ENCODE data around the gene SMNDC1.

DNA sequence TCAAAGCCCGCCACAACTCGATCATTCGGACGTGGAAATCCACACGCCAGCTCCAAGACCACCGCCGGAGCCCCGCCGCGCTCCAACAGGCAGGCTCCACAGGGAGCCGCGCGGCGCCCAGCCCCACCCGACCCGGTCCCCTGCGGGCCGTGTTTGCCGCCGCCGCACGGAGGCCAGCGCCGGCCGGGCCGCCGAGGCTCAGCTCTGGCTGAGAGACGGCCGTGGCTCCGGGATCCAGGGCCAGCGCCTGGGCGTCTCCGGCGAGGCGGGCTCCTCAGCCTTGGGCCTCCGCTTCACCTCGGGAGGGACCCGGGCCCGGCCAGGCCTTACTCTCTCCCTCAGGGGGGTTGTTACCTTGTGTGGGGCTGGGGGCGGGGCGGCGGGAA is 333 bp downstream of the SMNDC1 start:
- TF ChIP-seq, protein P1, sequence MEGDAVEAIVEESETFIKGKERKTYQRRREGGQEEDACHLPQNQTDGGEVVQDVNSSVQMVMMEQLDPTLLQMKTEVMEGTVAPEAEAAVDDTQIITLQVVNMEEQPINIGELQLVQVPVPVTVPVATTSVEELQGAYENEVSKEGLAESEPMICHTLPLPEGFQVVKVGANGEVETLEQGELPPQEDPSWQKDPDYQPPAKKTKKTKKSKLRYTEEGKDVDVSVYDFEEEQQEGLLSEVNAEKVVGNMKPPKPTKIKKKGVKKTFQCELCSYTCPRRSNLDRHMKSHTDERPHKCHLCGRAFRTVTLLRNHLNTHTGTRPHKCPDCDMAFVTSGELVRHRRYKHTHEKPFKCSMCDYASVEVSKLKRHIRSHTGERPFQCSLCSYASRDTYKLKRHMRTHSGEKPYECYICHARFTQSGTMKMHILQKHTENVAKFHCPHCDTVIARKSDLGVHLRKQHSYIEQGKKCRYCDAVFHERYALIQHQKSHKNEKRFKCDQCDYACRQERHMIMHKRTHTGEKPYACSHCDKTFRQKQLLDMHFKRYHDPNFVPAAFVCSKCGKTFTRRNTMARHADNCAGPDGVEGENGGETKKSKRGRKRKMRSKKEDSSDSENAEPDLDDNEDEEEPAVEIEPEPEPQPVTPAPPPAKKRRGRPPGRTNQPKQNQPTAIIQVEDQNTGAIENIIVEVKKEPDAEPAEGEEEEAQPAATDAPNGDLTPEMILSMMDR (IDR thresholded peaks at IDR 0.05): no peak
- TF ChIP-seq POLR2A (IDR thresholded peaks at IDR 0.05): no peak

Measured in testis (tissue), 2 donors.